H1 (cell line): ENCODE measurements around the gene SMLR1. TPM values are rescaled to one million over a fixed set of nuclear protein-coding genes. Genes with fewer than 3 reads are reported as not detected.

Source experiments
- MAFK ChIP-seq: IDR thresholded peaks from 2 replicates; pipeline ENCODE4 v1.6.1; 2012; ENCODE audit warnings: low read depth, mild to moderate bottlenecking, improper control_type of control experiment, low read length
- polyA plus RNA-seq, 7 experiments: library from polyadenylated mRNA; depleted of rRNA in 3 of 7; stranded (reverse) in 5 of 7; unstranded in 2 of 7; fragments of >200 nt in 5 of 7; fragments of 200-250 nt in 2 of 7; gene quantifications; 1 replicate in 5 of 7; 2 replicates in 1 of 7; 4 replicates in 1 of 7; pipeline versions ENCODE4 v1.2.1 to v1.2.3, GENCODE V29; 2011 to 2013; ENCODE audit warnings: missing spikeins in 2 of 7, mixed read lengths in 2 of 7
- total RNA-seq: library from RNA; stranded (reverse); fragmentation: NEBNext Ultra II Directional; extraction: Animal tissue kit (Norgen Biotek cat#: 25700); gene quantifications from 2 replicates; pipeline ENCODE4 v1.2.1, GENCODE V29; 2021

Gene SMLR1
- total and polyA plus RNA-seq, 2 of the 8 experiments (the other 6 are each of a cell fraction or from before 2014, with no cell fraction given) = not detected

DNA sequence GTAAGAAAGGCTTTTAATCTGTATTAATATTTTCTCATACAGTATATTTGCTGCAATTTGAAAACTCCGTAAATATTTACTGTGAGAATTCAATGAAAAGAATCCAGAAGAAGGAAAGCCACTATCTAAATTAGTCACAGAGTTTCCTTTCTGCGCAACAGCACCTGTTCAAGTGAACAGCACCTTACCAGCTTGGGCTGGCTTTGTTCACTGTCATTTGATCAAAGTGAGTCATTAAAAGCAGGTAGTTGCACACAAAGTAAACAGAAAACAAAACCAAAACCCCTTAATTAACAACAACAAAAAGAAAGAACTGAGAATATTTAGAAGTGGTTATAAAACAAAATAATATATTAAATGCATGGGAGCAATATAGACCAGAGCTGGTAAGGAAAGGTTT is 12.8 kb downstream of the SMLR1 start (continued):
- TF ChIP-seq MAFK = no peak
